H1 (cell line): ENCODE results near the gene ESR1. TPM values are rescaled to one million over a fixed set of nuclear protein-coding genes. Genes with fewer than 3 reads are reported as not detected.

Source experiments
- BRCA1 ChIP-seq: IDR thresholded peaks from 2 replicates; pipeline ENCODE4 v1.6.1; 2012; ENCODE audit warnings: low read depth, low read length, improper control_type of control experiment
- CHD2 ChIP-seq: IDR thresholded peaks from 2 replicates; pipeline ENCODE4 v1.6.1; 2012; ENCODE audit warnings: low read length, improper control_type of control experiment
- EGR1 ChIP-seq: IDR thresholded peaks from 2 replicates; pipeline ENCODE4 v1.6.1; 2011; ENCODE audit warnings: low read depth, low read length, borderline replicate concordance
- EP300 ChIP-seq, 2 experiments: IDR thresholded peaks; 1 replicate in 1 of 2; 2 replicates in 1 of 2; pipeline ENCODE4 v1.6.1; 2011 to 2012; ENCODE audit warnings: low read depth in 2 of 2, low read length in 2 of 2, mild to moderate bottlenecking in 2 of 2, borderline replicate concordance in 1 of 2, inconsistent platforms in 1 of 2, moderate library complexity in 1 of 2
- RFX5 ChIP-seq: IDR thresholded peaks from 2 replicates; pipeline ENCODE4 v1.6.1; 2011; ENCODE audit warnings: low read depth, low read length, improper control_type of control experiment, borderline replicate concordance
- SIRT6 ChIP-seq: IDR thresholded peaks from one replicate; pipeline ENCODE4 v1.7.1; 2012; ENCODE audit warnings: low read length, inconsistent platforms
- polyA plus RNA-seq, 7 experiments: library from polyadenylated mRNA; depleted of rRNA in 3 of 7; stranded (reverse) in 5 of 7; unstranded in 2 of 7; fragments of >200 nt in 5 of 7; fragments of 200-250 nt in 2 of 7; gene quantifications; 1 replicate in 5 of 7; 2 replicates in 1 of 7; 4 replicates in 1 of 7; pipeline versions ENCODE4 v1.2.1 to v1.2.3, GENCODE V29; 2011 to 2013; ENCODE audit warnings: missing spikeins in 2 of 7, mixed read lengths in 2 of 7
- total RNA-seq: library from RNA; stranded (reverse); fragmentation: NEBNext Ultra II Directional; extraction: Animal tissue kit (Norgen Biotek cat#: 25700); gene quantifications from 2 replicates; pipeline ENCODE4 v1.2.1, GENCODE V29; 2021
- TF ChIP-seq, protein P1 (sequence below): IDR thresholded peaks from 2 replicates; pipeline ENCODE4 v1.6.1; 2012; ENCODE audit warnings: low read length, inconsistent platforms

Gene ESR1
- total and polyA plus RNA-seq, 2 of the 8 experiments (the other 6 are each of a cell fraction or from before 2014, with no cell fraction given), result 0.03 to 0.17 TPM

DNA sequence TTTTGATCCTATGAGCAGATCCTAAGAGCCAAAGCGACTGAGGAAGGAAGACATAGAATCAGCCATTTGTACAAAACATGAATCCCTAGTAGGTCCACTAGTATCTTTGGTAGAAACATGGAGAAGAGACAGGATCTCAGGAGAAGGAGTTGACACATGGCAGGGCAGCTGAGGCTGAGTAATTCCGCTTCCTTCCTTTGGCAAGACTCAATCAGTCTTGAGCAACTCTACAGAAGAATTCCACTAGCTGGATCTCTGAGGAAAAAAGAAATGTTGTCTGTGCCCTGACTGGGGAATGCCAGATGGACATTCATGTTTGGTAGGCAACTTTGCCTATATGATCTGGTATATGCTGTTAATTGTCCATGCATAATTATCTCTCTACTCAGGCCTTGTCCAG lies 35.3 kb downstream of the ESR1 start (continued):
- TF ChIP-seq, protein P1, sequence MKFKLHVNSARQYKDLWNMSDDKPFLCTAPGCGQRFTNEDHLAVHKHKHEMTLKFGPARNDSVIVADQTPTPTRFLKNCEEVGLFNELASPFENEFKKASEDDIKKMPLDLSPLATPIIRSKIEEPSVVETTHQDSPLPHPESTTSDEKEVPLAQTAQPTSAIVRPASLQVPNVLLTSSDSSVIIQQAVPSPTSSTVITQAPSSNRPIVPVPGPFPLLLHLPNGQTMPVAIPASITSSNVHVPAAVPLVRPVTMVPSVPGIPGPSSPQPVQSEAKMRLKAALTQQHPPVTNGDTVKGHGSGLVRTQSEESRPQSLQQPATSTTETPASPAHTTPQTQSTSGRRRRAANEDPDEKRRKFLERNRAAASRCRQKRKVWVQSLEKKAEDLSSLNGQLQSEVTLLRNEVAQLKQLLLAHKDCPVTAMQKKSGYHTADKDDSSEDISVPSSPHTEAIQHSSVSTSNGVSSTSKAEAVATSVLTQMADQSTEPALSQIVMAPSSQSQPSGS, result no peak
- TF ChIP-seq EGR1 (no peak), SIRT6 (no peak), RFX5 (no peak), CHD2 (no peak), BRCA1 (no peak), EP300 (IDR thresholded peaks at IDR 0.05; ENCODE audit: borderline replicate concordance in 1 of 2, low read depth in 2 of 2, low read length in 2 of 2) (no peak)
